Measurements from ENCODE around the gene MARCHF2.

Gene MARCHF2, protein sequence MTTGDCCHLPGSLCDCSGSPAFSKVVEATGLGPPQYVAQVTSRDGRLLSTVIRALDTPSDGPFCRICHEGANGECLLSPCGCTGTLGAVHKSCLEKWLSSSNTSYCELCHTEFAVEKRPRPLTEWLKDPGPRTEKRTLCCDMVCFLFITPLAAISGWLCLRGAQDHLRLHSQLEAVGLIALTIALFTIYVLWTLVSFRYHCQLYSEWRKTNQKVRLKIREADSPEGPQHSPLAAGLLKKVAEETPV

GRCh38 chr19:8412783-8413628 lies at the start of gene MARCHF2:
Gene MARCHF2 (plus strand): TSS chr19:8413305. CDS start chr19:8421841, 8,536 bp downstream.
- peak within 1 kb of the TSS; percentile 79 for H3K4me3 ChIP-seq (ENCODE audit: low read depth, low read length)

GRCh38 chr19:8363803-8364771 lies 49.0 kb upstream of the MARCHF2 start, which contains the start of gene ANGPTL4:
Gene ANGPTL4 (plus strand): TSS chr19:8364155. CDS start chr19:8364322, 167 bp downstream.
- no peak within 1 kb of the TSS for H3K4me3 ChIP-seq (ENCODE audit: low read depth, low read length)
- no peak for TF ChIP-seq CTCF (IDR thresholded peaks at IDR 0.05; ENCODE audit: borderline replicate concordance, insufficient read depth, low read depth, low read length)

More at GRCh38 chr19:8412783-8413628, at the start of gene MARCHF2:
- peak; percentile 57 for TF ChIP-seq CTCF (IDR thresholded peaks at IDR 0.05; ENCODE audit: borderline replicate concordance, insufficient read depth, low read depth, low read length)

DNA sequence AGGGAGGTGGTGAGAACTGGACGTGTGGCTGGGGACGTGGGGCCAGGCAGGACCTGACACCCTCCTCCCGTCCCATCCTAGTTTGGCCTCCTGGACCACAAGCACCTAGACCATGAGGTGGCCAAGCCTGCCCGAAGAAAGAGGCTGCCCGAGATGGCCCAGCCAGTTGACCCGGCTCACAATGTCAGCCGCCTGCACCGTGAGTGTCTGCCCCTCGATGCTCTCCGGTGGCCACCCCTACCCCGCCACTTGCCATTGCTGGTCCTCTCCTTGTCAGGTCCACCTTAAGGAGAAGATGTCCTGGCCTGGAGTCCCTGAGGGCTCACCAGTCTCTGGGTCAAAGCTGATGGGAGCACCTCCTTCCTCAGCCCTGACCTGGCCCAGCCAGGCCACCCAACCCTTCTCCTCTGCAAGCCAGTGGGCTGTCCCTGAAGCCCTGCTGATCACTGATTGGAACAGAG lies 47.0 kb upstream of the MARCHF2 start:
- no peak overlapping the region for H3K4me3 ChIP-seq (ENCODE audit: low read depth, low read length)
- TF ChIP-seq CTCF (IDR thresholded peaks at IDR 0.05; ENCODE audit: borderline replicate concordance, insufficient read depth, low read depth, low read length), result no peak

GRCh38 chr19:8366961-8367326 lies 46.2 kb upstream of the MARCHF2 start:
- TF ChIP-seq CTCF (IDR thresholded peaks at IDR 0.05; ENCODE audit: borderline replicate concordance, insufficient read depth, low read depth, low read length), result no peak
- no peak overlapping the region for H3K4me3 ChIP-seq (ENCODE audit: low read depth, low read length)

- no peak overlapping the region for H3K4me3 ChIP-seq (ENCODE audit: low read depth, low read length)
- no peak for TF ChIP-seq CTCF (IDR thresholded peaks at IDR 0.05; ENCODE audit: borderline replicate concordance, insufficient read depth, low read depth, low read length)
Measured at GRCh38 chr19:8367327-8368001, 45.6 kb upstream of the MARCHF2 start.
